Lung (tissue), 12 donors: ENCODE measurements around the gene LRRC8B. TPM values are rescaled to one million over a fixed set of nuclear protein-coding genes. Genes with fewer than 3 reads are reported as not detected.
"Not testable (repeated sequence)": the region's sequence is repeated elsewhere in the genome, so short reads cannot be mapped to it uniquely, and the experiment has no call there.

ENCODE experiments used
- ATAC-seq: fragments of 200-7000 bp; cut with Tn5 transposase; one replicate; pipeline ENCODE4 v1.9.1; 2020; ENCODE audit warnings: moderate number of reproducible peaks; ENCODE audit not compliant: insufficient read depth, low FRiP score
- DNase-seq, 3 donors: peaks; one replicate each; pipeline ENCODE4 v3.0.0-alpha.2; 2013 to 2017
- H3K27ac ChIP-seq, 2 donors: one replicate each; pipeline ENCODE4 v1.5.1; 2013; ENCODE audit warnings: mild to moderate bottlenecking in 2 of 2, moderate library complexity in 2 of 2, control low read depth in 1 of 2, inconsistent platforms in 1 of 2, low read depth in 1 of 2, low read length in 1 of 2
- H3K27me3 ChIP-seq, 3 donors: one replicate each; pipeline ENCODE4 v1.5.1; 2013; ENCODE audit warnings: low read length in 2 of 3; ENCODE audit not compliant: control insufficient read depth in 3 of 3, insufficient read depth in 3 of 3
- H3K36me3 ChIP-seq, 4 donors: one replicate each; pipeline ENCODE4 v1.5.1; 2013; ENCODE audit warnings: low read length in 4 of 4, mild to moderate bottlenecking in 1 of 4, moderate library complexity in 1 of 4; ENCODE audit not compliant: control insufficient read depth in 4 of 4, insufficient read depth in 4 of 4
- H3K4me1 ChIP-seq, 5 donors: one replicate each; pipeline ENCODE4 v1.5.1; 2013; ENCODE audit warnings: low read length in 5 of 5, mild to moderate bottlenecking in 2 of 5, moderate library complexity in 1 of 5; ENCODE audit not compliant: control insufficient read depth in 5 of 5, insufficient read depth in 5 of 5
- H3K4me3 ChIP-seq: one replicate; pipeline ENCODE4 v1.5.1; 2013; ENCODE audit warnings: mild to moderate bottlenecking, control low read depth, moderate library complexity
- H3K9ac ChIP-seq, 2 donors: one replicate each; pipeline ENCODE4 v1.5.1; 2013; ENCODE audit warnings: low read length in 2 of 2, control low read depth in 1 of 2; ENCODE audit not compliant: insufficient read depth in 1 of 2
- H3K9me3 ChIP-seq, 4 donors: one replicate each; pipeline ENCODE4 v1.5.1; 2013; ENCODE audit warnings: low read length in 3 of 4, mild to moderate bottlenecking in 1 of 4, moderate library complexity in 1 of 4; ENCODE audit not compliant: control insufficient read depth in 4 of 4, insufficient read depth in 3 of 4
- CTCF ChIP-seq: IDR thresholded peaks from 2 replicates; pipeline ENCODE4 v1.5.1; 2012; ENCODE audit warnings: mild to moderate bottlenecking; ENCODE audit errors: control extremely low read depth, extremely low read depth
- WGBS, 2 donors: extraction: QIAGEN DNeasy Blood & Tissue Kit; methylation state at CpG; one replicate each; pipeline ENCODE4 v1.1.7; 2013; 5-methylcytosine and 5-hydroxymethylcytosine counted together
- polyA plus RNA-seq, 2 donors: library from polyadenylated mRNA; stranded (reverse); fragments of 200-250 nt; gene quantifications; one replicate each; pipeline ENCODE4 v1.2.1, GENCODE V29; 2013
- total RNA-seq, 2 donors: library from RNA; depleted of rRNA in 1 of 2; stranded (reverse); fragments of >200 nt in 1 of 2; gene quantifications; one replicate each; pipeline ENCODE4 v1.2.1, GENCODE V29; 2014 to 2021
- donor health status: control.
- donor health status: control.
- donor health status: Bipolar disorder and iron deficiency.
- donor health status: healthy.
- donor health status: DM: yes; HTN: yes; CAD: no.

LRRC8B gene
- total and polyA plus RNA-seq, 4 donors, result 4.3 to 22.8 (median 11.0) TPM

GRCh38 chr1:89539128-89539527 lies 14.5 kb downstream of the LRRC8B start:
- DNase-seq (no peak), ATAC-seq (no peak)
- Histone ChIP-seq H3K4me3 (no peak overlapping the region), H3K27me3 (no peaks in the 10 kb centered on the region), H3K4me1 (peaks cover 0 to 10% (median 0%) of the 10 kb centered on the region in 5 donors), H3K36me3 (peaks cover 0 to 2% (median 0%) of the 10 kb centered on the region in 4 donors), H3K27ac (no peak overlapping the region), H3K9me3 (no peaks in the 10 kb centered on the region), H3K9ac (no peak overlapping the region)
- no peak for TF ChIP-seq CTCF
- 97 to 100% methylated on average over 3 of the region's 3 CpGs for WGBS, 2 donors

GRCh38 chr1:89540406-89540970 lies 15.9 kb downstream of the LRRC8B start:
- Histone ChIP-seq H3K9me3 (no peaks in the 10 kb centered on the region), H3K4me1 (peaks cover 0 to 13% (median 0%) of the 10 kb centered on the region in 5 donors), H3K27me3 (no peaks in the 10 kb centered on the region), H3K4me3 (no peak overlapping the region), H3K27ac (no peak overlapping the region), H3K9ac (no peak overlapping the region), H3K36me3 (peaks cover 0 to 2% (median 0%) of the 10 kb centered on the region in 4 donors)
- ATAC-seq (no peak), DNase-seq (no peak)
- TF ChIP-seq CTCF, result no peak
- WGBS, 2 donors, result 44 to 56% methylated on average over 4 of the region's 4 CpGs

DNA sequence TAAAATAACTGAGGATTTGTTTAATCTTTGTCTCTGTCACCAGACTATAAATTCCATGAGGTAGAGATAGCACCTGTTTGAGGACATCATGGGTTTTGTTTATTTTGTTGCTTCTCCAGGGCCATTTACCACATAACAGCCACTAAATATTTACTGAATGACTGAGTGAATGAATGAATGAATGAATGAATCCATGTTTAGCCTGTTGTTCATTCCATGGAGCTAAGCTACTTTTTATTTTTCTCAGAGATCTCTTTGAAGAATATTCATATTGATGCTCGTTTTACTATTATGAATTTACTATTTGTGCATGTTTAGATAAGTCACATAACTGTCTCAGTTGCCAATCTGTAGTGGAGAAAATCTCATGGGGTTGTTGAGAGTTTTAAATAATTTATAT lies 17.7 kb downstream of the LRRC8B start:
- no peak for DNase-seq
- peaks cover 0 to 28% (median 0%) of the 10 kb centered on the region in 5 donors for H3K4me1 ChIP-seq
- H3K36me3 ChIP-seq, result no peaks in the 10 kb centered on the region
- no peaks in the 10 kb centered on the region for H3K9me3 ChIP-seq
- H3K9ac ChIP-seq, result no peak overlapping the region
- no peak overlapping the region for H3K4me3 ChIP-seq
- no peak overlapping the region for H3K27ac ChIP-seq
- H3K27me3 ChIP-seq, result no peaks in the 10 kb centered on the region
- ATAC-seq, result no peak
- 95 to 98% methylated on average over 1 of the region's 1 CpG for WGBS, 2 donors
- no peak for TF ChIP-seq CTCF

- 91 to 95% methylated on average over 1 of the region's 1 CpG for WGBS, 2 donors
- H3K27me3 ChIP-seq, ATAC-seq: not testable (repeated sequence)
Measured at GRCh38 chr1:89543632-89544031, 19.0 kb downstream of the LRRC8B start.

More at GRCh38 chr1:89543632-89544031, 19.0 kb downstream of the LRRC8B start:
- H3K9ac ChIP-seq, H3K27ac ChIP-seq, H3K9me3 ChIP-seq, H3K4me3 ChIP-seq, H3K36me3 ChIP-seq, DNase-seq: not testable (repeated sequence)
- H3K4me1 ChIP-seq, result peaks cover 0 to 29% (median 0%) of the 10 kb centered on the region in 5 donors
